Right lobe of liver (tissue), 6 donors: Measurements from ENCODE around the gene PCYT1A. TPM values are rescaled to one million over a fixed set of nuclear protein-coding genes. Genes with fewer than 3 reads are reported as not detected.

Experiments used
- ATAC-seq, 4 donors: fragments of 200-7000 bp; cut with Tn5 transposase; one replicate each; pipeline ENCODE4 v1.9.1; 2020; ENCODE audit warnings: mild to moderate bottlenecking in 4 of 4, moderate library complexity in 4 of 4
- DNase-seq, 3 donors: peaks; one replicate each; pipeline ENCODE4 v3.0.0-alpha.2; 2020
- H3K27ac ChIP-seq, 3 donors: fragments of 200-600 bp; one replicate each; pipeline ENCODE4 v1.8.0; 2022
- H3K27me3 ChIP-seq, 2 donors: fragments of 200-600 bp; one replicate each; pipeline ENCODE4 v1.8.0; 2022
- H3K36me3 ChIP-seq, 4 donors: fragments of 200-600 bp; sonication (generic) in 1 of 4; one replicate each; pipeline versions ENCODE4 v1.5.1 to v1.8.0; 2017 to 2022; ENCODE audit warnings: control low read depth in 1 of 4
- H3K4me1 ChIP-seq, 4 donors: fragments of 200-600 bp; sonication (generic) in 1 of 4; one replicate each; pipeline versions ENCODE4 v1.5.1 to v1.8.0; 2017 to 2022; ENCODE audit warnings: control low read depth in 1 of 4
- H3K4me3 ChIP-seq, 3 donors: fragments of 200-600 bp; one replicate each; pipeline ENCODE4 v1.8.0; 2022
- H3K9me3 ChIP-seq, 4 donors: fragments of 200-600 bp; sonication (generic) in 1 of 4; one replicate each; pipeline versions ENCODE4 v1.5.1 to v1.8.0; 2017 to 2022; ENCODE audit warnings: control low read depth in 1 of 4
- POLR2A ChIP-seq: fragments of 450-650 bp; IDR thresholded peaks from one replicate; pipeline ENCODE4 v1.6.1; 2017; ENCODE audit warnings: antibody characterized with exemption, mild to moderate bottlenecking
- WGBS: methylation state at CpG from one replicate; pipeline ENCODE4 v1.1.6; 2018; ENCODE audit warnings: low coverage, low lambda C conversion rate; ENCODE audit not compliant: insufficient coverage; ENCODE audit errors: missing lambda C conversion rate; 5-methylcytosine and 5-hydroxymethylcytosine counted together
- intact Hi-C, 2 donors: fragments of 100-400 bp; cut with DNase I; formaldehyde crosslinking; loops; one replicate each; pipeline versions ENCODE4 v1.11.2 to v1.14.1; 2022
- total RNA-seq, 6 experiments: library from RNA; depleted of rRNA in 2 of 6; stranded (reverse); fragments of >200 nt in 2 of 6; fragmentation: NEBNext Ultra II Directional in 3 of 6; extraction: Animal tissue kit (Norgen Biotek cat#: 25700) in 3 of 6; gene quantifications; one replicate each; pipeline versions ENCODE4 v1.1.0 to v1.2.4, GENCODE V29; 2016 to 2023
- TF ChIP-seq, protein P1 (sequence below), 4 donors: fragments of 200-600 bp in 3 of 4; fragments of 450-650 bp in 1 of 4; IDR thresholded peaks; one replicate each; pipeline versions ENCODE4 v1.5.1 to v1.8.0; 2016 to 2022; ENCODE audit warnings: antibody characterized with exemption in 4 of 4, mild to moderate bottlenecking in 2 of 4
- donor health status: DM: no; HTN: yes; CAD: no.
- donor health status: DM: no; HTN: no; CAD: no.
- donor health status: DM: no; HTN: no; CAD: no.
- donor health status: DM: no; HTN: yes; CAD: no.
- donor health status: DM: no; HTN: yes; CAD: no.

The PCYT1A gene
- total RNA-seq, 6 experiments from 2014 or later, result 20.8 to 43.2 (median 28.8) TPM

DNA sequence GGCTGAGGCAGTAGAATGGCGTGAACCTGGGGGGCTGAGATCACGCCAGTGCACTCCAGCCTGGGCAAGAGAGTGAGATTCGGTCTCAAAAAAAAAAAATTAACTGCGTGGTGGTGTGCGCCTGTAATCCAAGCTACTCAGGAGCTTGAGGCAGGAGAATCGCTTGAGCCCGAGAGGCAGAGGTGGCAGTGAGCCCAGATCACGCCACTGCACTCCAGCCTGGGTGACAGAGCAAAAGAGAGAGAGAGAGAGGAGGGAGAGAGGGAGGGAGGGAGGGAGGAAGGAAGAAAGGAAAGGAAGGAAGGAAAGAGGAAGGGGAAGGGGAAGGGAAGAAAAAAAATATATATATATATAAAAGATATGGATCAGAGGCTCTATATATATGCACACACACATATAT lies 44.6 kb upstream of the PCYT1A start:
- WGBS, result 79% methylated on average over 7 of the region's 8 CpGs
- TF ChIP-seq, protein P1, sequence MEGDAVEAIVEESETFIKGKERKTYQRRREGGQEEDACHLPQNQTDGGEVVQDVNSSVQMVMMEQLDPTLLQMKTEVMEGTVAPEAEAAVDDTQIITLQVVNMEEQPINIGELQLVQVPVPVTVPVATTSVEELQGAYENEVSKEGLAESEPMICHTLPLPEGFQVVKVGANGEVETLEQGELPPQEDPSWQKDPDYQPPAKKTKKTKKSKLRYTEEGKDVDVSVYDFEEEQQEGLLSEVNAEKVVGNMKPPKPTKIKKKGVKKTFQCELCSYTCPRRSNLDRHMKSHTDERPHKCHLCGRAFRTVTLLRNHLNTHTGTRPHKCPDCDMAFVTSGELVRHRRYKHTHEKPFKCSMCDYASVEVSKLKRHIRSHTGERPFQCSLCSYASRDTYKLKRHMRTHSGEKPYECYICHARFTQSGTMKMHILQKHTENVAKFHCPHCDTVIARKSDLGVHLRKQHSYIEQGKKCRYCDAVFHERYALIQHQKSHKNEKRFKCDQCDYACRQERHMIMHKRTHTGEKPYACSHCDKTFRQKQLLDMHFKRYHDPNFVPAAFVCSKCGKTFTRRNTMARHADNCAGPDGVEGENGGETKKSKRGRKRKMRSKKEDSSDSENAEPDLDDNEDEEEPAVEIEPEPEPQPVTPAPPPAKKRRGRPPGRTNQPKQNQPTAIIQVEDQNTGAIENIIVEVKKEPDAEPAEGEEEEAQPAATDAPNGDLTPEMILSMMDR (IDR thresholded peaks at IDR 0.05), result no peak
- no peak for TF ChIP-seq POLR2A

DNA sequence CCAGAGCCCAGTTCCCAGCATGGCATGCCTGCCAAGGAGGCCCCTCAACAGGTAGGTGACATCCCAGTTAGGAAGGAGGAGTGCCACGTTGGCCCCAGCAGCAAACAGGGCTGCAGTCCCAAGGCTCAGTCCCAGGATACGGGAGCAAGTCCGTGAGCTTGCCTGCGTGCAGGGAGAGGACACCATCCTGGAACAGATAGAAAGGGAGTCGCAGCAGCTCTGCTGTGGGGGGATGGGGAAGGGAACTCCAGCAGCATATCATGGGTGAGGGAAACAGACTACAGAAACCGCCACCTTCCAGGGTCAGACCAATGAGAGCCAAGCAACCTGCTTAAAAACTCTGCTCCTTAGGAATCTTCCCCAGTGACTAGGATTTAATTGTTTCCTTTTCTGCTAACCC lies 39.9 kb upstream of the PCYT1A start:
- no peak for TF ChIP-seq POLR2A
- TF ChIP-seq, protein P1 (IDR thresholded peaks at IDR 0.05), result no peak
- Histone ChIP-seq H3K27me3 (no peaks in the 10 kb centered on the region), H3K4me1 (no peaks in the 10 kb centered on the region), H3K36me3 (no peaks in the 10 kb centered on the region), H3K9me3 (no peaks in the 10 kb centered on the region), H3K4me3 (no peak overlapping the region), H3K27ac (no peak overlapping the region)
- DNase-seq (no peak), ATAC-seq (no peak)
- intact Hi-C loops, result no loop called here
- WGBS, result 22% methylated on average over 2 of the region's 6 CpGs

More for the DNA sequence above, 44.6 kb upstream of the PCYT1A start:
- no peak for DNase-seq
- ATAC-seq, result no peak
- Histone ChIP-seq H3K9me3 (no peaks in the 10 kb centered on the region), H3K36me3 (no peaks in the 10 kb centered on the region), H3K27me3 (no peaks in the 10 kb centered on the region), H3K4me3 (no peak overlapping the region), H3K4me1 (no peaks in the 10 kb centered on the region), H3K27ac (no peak overlapping the region)
- intact Hi-C loops, result no loop called here

DNA sequence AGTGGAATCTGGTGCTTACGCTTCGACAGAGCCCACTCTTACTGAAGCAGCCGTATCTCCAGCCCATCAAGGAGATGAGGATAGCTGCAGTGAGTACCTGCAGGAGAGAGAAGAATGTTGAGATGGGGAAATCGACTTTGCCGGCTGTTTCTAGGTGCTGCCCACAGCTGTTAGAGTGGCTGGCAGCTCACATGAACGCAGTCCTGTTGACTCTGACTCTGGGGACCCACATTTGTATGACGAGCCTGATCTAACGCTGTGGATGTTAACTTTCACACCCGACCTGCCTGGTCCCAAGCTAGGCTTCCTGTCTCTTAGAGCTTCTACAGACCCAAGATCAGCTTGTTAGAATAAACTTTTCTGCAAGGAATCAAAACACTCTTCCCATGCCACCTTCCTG lies 39.4 kb upstream of the PCYT1A start:
- no peaks in the 10 kb centered on the region for H3K9me3 ChIP-seq
- DNase-seq (no peak), ATAC-seq (no peak)
- no peaks in the 10 kb centered on the region for H3K27me3 ChIP-seq
- no peaks in the 10 kb centered on the region for H3K4me1 ChIP-seq
- intact Hi-C loops, result no loop called here
- no peak overlapping the region for H3K27ac ChIP-seq
- H3K4me3 ChIP-seq, result no peak overlapping the region
- no peak for TF ChIP-seq POLR2A
- TF ChIP-seq, protein P1 (IDR thresholded peaks at IDR 0.05), result no peak
- WGBS, result 66% methylated on average over 5 of the region's 9 CpGs
- H3K36me3 ChIP-seq, result no peaks in the 10 kb centered on the region

DNA sequence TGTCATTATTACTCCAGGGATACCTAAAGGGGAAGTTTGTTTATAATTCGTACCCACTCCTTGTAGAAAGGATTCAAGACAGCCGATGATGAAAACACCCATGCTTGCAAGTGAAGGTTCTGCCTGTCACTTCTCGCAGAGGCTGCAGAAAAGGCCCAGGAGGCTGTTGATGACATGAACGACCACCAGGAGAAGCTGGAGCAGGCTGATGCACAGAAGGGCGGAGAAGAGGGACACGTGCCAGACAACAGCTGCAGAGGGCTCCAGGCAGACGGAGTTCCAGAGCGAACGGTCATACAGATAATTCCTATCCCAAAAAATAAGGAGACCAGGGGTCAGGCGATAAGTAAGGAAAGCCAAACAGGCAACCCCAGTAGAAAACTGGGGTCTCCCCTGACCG lies 36.2 kb upstream of the PCYT1A start:
- Histone ChIP-seq H3K36me3 (no peaks in the 10 kb centered on the region), H3K4me1 (no peaks in the 10 kb centered on the region), H3K27ac (no peak overlapping the region), H3K4me3 (no peak overlapping the region), H3K9me3 (no peaks in the 10 kb centered on the region), H3K27me3 (no peaks in the 10 kb centered on the region)
- TF ChIP-seq, protein P1 (IDR thresholded peaks at IDR 0.05), result no peak
- no peak for TF ChIP-seq POLR2A
- DNase-seq, result no peak
- no peak for ATAC-seq
- WGBS, result 81% methylated on average over 11 of the region's 11 CpGs
- intact Hi-C loops, result no loop called here

DNA sequence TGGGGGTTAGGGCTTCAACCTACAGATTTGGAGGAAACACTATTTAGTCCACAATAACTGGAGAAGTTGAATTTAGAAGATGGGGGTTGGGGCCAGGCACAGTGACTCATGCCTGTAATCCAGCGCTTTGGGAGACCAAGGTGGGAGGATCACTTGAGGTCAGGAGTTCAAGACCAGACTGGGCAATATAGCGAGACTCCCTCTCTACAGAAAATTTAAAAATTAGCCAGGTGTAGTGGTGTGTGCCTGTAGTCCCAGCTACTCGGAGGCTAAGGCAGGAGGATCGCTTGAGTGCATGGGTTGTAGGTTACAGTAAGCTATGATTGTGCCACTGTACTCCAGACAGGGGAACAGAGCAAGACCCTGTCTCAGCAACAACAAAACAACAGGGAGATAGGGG lies 35.5 kb upstream of the PCYT1A start:
- intact Hi-C loops, result no loop called here
- Histone ChIP-seq H3K9me3 (no peaks in the 10 kb centered on the region), H3K27me3 (no peaks in the 10 kb centered on the region), H3K4me1 (no peaks in the 10 kb centered on the region), H3K4me3 (no peak overlapping the region), H3K27ac (no peak overlapping the region), H3K36me3 (no peaks in the 10 kb centered on the region)
- no peak for TF ChIP-seq POLR2A
- TF ChIP-seq, protein P1 (IDR thresholded peaks at IDR 0.05), result no peak
- ATAC-seq (no peak), DNase-seq (no peak)
- 78% methylated on average over 2 of the region's 4 CpGs for WGBS
